WTC11 (cell line): ENCODE results near the gene AFF3. TPM values are rescaled to one million over a fixed set of nuclear protein-coding genes. Genes with fewer than 3 reads are reported as not detected.

ENCODE experiments used
- ATAC-seq: fragments of 200-7000 bp; cut with Tn5 transposase; 2 replicates; pipeline ENCODE4 v1.10.0; 2021; ENCODE audit warnings: mild to moderate bottlenecking, moderate library complexity
- CTCF ChIA-PET: fragments of 300-600 bp; sonication (Branson Sonifier 250); formaldehyde crosslinking; loops from one replicate; lab custom pipeline; 2021; ENCODE audit warnings: antibody characterized with exemption; lab: Charles Lee
- POLR2A ChIA-PET: fragments of 350-600 bp; sonication (Branson Sonifier 250); formaldehyde crosslinking; loops from one replicate; lab custom pipeline; 2021; ENCODE audit warnings: antibody characterized with exemption; lab: Charles Lee
- DNase-seq: peaks from one replicate; pipeline ENCODE4 v3.0.0; 2021; ENCODE audit warnings: low spot score
- H3K27ac Mint-ChIP-seq: 2 replicates; pipeline ENCODE4 v1.8.0; 2021; ENCODE audit warnings: mixed read lengths
- H3K27me3 Mint-ChIP-seq: 2 replicates; pipeline ENCODE4 v1.8.0; 2021; ENCODE audit warnings: low read depth, mild to moderate bottlenecking, moderate library complexity, mixed read lengths
- H3K36me3 Mint-ChIP-seq: 2 replicates; pipeline ENCODE4 v1.8.0; 2021; ENCODE audit warnings: mixed read lengths
- H3K4me1 Mint-ChIP-seq: 2 replicates; pipeline ENCODE4 v1.8.0; 2022; ENCODE audit warnings: mixed read lengths
- H3K4me3 Mint-ChIP-seq: 2 replicates; pipeline ENCODE4 v1.8.0; 2021; ENCODE audit warnings: mild to moderate bottlenecking, moderate library complexity, mixed read lengths
- H3K9me3 Mint-ChIP-seq: 2 replicates; pipeline ENCODE4 v1.8.0; 2021; ENCODE audit warnings: mixed read lengths
- ATF6 ChIP-seq: sonication (generic); formaldehyde crosslinking; IDR thresholded peaks from 2 replicates; pipeline ENCODE4 v1.8.1; 2023; ENCODE audit warnings: mild to moderate bottlenecking, missing genetic modification reagents
- CREB1 ChIP-seq: sonication (generic); formaldehyde crosslinking; IDR thresholded peaks from 2 replicates; pipeline ENCODE4 v1.8.0; 2023; ENCODE audit warnings: mild to moderate bottlenecking, missing genetic modification reagents
- E2F1 ChIP-seq: sonication (generic); formaldehyde crosslinking; IDR thresholded peaks from 2 replicates; pipeline ENCODE4 v1.8.0; 2022; ENCODE audit warnings: mild to moderate bottlenecking, missing genetic modification reagents
- E2F4 ChIP-seq: sonication (generic); formaldehyde crosslinking; IDR thresholded peaks from 2 replicates; pipeline ENCODE4 v1.8.1; 2022; ENCODE audit warnings: low read depth, mild to moderate bottlenecking, moderate library complexity, missing genetic modification reagents, borderline replicate concordance
- FOXJ3 ChIP-seq: sonication (generic); formaldehyde crosslinking; IDR thresholded peaks from 2 replicates; pipeline ENCODE4 v1.9.0; 2021; ENCODE audit warnings: missing genetic modification reagents, mild to moderate bottlenecking, borderline replicate concordance
- GABPB1 ChIP-seq: sonication (generic); formaldehyde crosslinking; IDR thresholded peaks from 2 replicates; pipeline ENCODE4 v1.8.1; 2023; ENCODE audit warnings: mild to moderate bottlenecking, missing genetic modification reagents
- HMGA2 ChIP-seq: fragments of 250-450 bp; sonication (Bioruptor Pico); IDR thresholded peaks from 2 replicates; pipeline ENCODE4 v1.4.0; 2021; ENCODE audit warnings: mild to moderate bottlenecking, moderate library complexity
- JAZF1 ChIP-seq: fragments of 250-450 bp; sonication (Bioruptor Pico); IDR thresholded peaks from 2 replicates; pipeline ENCODE4 v1.9.0; 2021; ENCODE audit warnings: moderate library complexity, mild to moderate bottlenecking, inconsistent platforms
- KAT7 ChIP-seq: sonication (generic); formaldehyde crosslinking; IDR thresholded peaks from 2 replicates; pipeline ENCODE4 v1.8.1; 2023; ENCODE audit warnings: missing genetic modification reagents, mild to moderate bottlenecking, borderline replicate concordance
- NFATC4 ChIP-seq: fragments of 250-450 bp; sonication (Bioruptor Pico); IDR thresholded peaks from 2 replicates; pipeline ENCODE4 v1.9.0; 2021; ENCODE audit warnings: mild to moderate bottlenecking
- NFE2L1 ChIP-seq: sonication (generic); formaldehyde crosslinking; IDR thresholded peaks from 2 replicates; pipeline ENCODE4 v1.8.1; 2023; ENCODE audit warnings: missing genetic modification reagents
- PRDM15 ChIP-seq: sonication (generic); formaldehyde crosslinking; IDR thresholded peaks from 2 replicates; pipeline ENCODE4 v1.8.0; 2022; ENCODE audit warnings: missing genetic modification reagents
- SMAD4 ChIP-seq: sonication (generic); formaldehyde crosslinking; IDR thresholded peaks from 2 replicates; pipeline ENCODE4 v1.8.0; 2022; ENCODE audit warnings: mild to moderate bottlenecking, missing genetic modification reagents
- SP1 ChIP-seq: sonication (generic); formaldehyde crosslinking; conservative IDR thresholded peaks from 2 replicates; pipeline ENCODE4 v1.8.1; 2022; ENCODE audit warnings: missing genetic modification reagents
- ZNF219 ChIP-seq: sonication (generic); formaldehyde crosslinking; IDR thresholded peaks from 2 replicates; pipeline ENCODE4 v1.8.0; 2023; ENCODE audit warnings: missing genetic modification reagents, mild to moderate bottlenecking, borderline replicate concordance
- ZNF281 ChIP-seq: sonication (generic); formaldehyde crosslinking; IDR thresholded peaks from 2 replicates; pipeline ENCODE4 v1.8.0; 2023; ENCODE audit warnings: mild to moderate bottlenecking, missing genetic modification reagents
- ZNF423 ChIP-seq: fragments of 250-450 bp; sonication (Bioruptor Pico); IDR thresholded peaks from 2 replicates; pipeline ENCODE4 v2.1.2; 2022; ENCODE audit warnings: mild to moderate bottlenecking, moderate library complexity
- ZNF671 ChIP-seq: fragments of 250-450 bp; sonication (Bioruptor Pico); IDR thresholded peaks from 2 replicates; pipeline ENCODE4 v1.8.0; 2021; ENCODE audit warnings: mild to moderate bottlenecking
- total RNA-seq: library from RNA; stranded (reverse); gene quantifications from 3 replicates; pipeline ENCODE4 v1.2.3, GENCODE V29; 2021
- TF ChIP-seq, protein P1 (sequence below): sonication (generic); formaldehyde crosslinking; conservative IDR thresholded peaks from 2 replicates; pipeline ENCODE4 v1.8.1; 2022; ENCODE audit warnings: mild to moderate bottlenecking, missing genetic modification reagents
- TF ChIP-seq, protein P2 (sequence below): fragments of 250-450 bp; sonication (Bioruptor Pico); IDR thresholded peaks from 2 replicates; pipeline ENCODE4 v1.9.0; 2021; ENCODE audit warnings: mild to moderate bottlenecking
- TF ChIP-seq, protein P3 (sequence below): sonication (generic); formaldehyde crosslinking; IDR thresholded peaks from 2 replicates; pipeline ENCODE4 v1.8.0; 2023; ENCODE audit warnings: missing genetic modification reagents
- TF ChIP-seq, protein P4 (sequence below): sonication (generic); formaldehyde crosslinking; IDR thresholded peaks from 2 replicates; pipeline ENCODE4 v1.8.1; 2022; ENCODE audit warnings: low read depth, missing genetic modification reagents, borderline replicate concordance

Gene AFF3
- total RNA-seq, 1 experiment from 2014 or later = 1.2 TPM

GRCh38 chr2:99520813-99521212 is 621.6 kb downstream of the AFF3 start (continued):
- TF ChIP-seq ZNF423 (CRISPR knock-in tag) = no peak
- TF ChIP-seq, protein P1, sequence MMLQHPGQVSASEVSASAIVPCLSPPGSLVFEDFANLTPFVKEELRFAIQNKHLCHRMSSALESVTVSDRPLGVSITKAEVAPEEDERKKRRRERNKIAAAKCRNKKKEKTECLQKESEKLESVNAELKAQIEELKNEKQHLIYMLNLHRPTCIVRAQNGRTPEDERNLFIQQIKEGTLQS = no peak
- no peak for TF ChIP-seq E2F4
- TF ChIP-seq HMGA2 (CRISPR knock-in tag) = no peak
- no peak for TF ChIP-seq ZNF219
- no peak for TF ChIP-seq FOXJ3 (CRISPR knock-in tag)
- TF ChIP-seq SMAD4 (CRISPR knock-in tag) = no peak

DNA sequence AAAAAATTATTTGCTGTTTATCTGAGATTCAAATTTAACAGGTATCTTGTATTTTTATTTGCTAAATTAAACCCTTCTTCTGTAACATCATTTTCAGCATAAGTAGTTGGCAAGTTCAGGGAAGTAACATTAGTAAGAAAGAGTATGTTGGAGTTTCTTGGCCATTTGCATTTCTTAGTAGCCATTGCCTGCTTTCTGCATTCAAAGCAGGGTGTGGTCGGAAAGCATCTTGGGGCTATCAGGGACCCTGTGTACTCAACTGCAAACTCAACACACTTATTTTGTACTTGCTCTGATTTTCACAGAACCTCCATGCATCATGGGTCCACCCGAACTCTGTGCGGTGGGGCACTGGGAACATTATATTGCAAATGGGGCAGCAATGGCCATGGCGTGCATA is 622.2 kb downstream of the AFF3 start:
- CTCF ChIA-PET = no interaction called here
- Mint-ChIP-seq H3K4me3 (no peak overlapping the region), H3K9me3 (peaks cover 18% of the 10 kb centered on the region), H3K36me3 (peaks cover 6% of the 10 kb centered on the region), H3K27ac (no peak overlapping the region), H3K27me3 (peaks cover 3% of the 10 kb centered on the region; the same call in 1 of the 2 replicates), H3K4me1 (no peaks in the 10 kb centered on the region)
- ATAC-seq (no peak), DNase-seq (no peak)
- POLR2A ChIA-PET = no interaction called here
- TF ChIP-seq NFATC4 (CRISPR knock-in tag) (no peak), CREB1 (CRISPR knock-in tag) (no peak), ATF6 (CRISPR knock-in tag) (no peak), GABPB1 (CRISPR knock-in tag) (no peak), ZNF281 (CRISPR knock-in tag) (no peak), ZNF671 (CRISPR knock-in tag) (no peak), SP1 (CRISPR knock-in tag) (no peak), PRDM15 (no peak), KAT7 (no peak), NFE2L1 (CRISPR knock-in tag) (no peak), E2F1 (CRISPR knock-in tag) (no peak), JAZF1 (CRISPR knock-in tag) (no peak)
- TF ChIP-seq, protein P2, sequence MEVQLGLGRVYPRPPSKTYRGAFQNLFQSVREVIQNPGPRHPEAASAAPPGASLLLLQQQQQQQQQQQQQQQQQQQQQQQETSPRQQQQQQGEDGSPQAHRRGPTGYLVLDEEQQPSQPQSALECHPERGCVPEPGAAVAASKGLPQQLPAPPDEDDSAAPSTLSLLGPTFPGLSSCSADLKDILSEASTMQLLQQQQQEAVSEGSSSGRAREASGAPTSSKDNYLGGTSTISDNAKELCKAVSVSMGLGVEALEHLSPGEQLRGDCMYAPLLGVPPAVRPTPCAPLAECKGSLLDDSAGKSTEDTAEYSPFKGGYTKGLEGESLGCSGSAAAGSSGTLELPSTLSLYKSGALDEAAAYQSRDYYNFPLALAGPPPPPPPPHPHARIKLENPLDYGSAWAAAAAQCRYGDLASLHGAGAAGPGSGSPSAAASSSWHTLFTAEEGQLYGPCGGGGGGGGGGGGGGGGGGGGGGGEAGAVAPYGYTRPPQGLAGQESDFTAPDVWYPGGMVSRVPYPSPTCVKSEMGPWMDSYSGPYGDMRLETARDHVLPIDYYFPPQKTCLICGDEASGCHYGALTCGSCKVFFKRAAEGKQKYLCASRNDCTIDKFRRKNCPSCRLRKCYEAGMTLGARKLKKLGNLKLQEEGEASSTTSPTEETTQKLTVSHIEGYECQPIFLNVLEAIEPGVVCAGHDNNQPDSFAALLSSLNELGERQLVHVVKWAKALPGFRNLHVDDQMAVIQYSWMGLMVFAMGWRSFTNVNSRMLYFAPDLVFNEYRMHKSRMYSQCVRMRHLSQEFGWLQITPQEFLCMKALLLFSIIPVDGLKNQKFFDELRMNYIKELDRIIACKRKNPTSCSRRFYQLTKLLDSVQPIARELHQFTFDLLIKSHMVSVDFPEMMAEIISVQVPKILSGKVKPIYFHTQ = no peak
- TF ChIP-seq, protein P3, sequence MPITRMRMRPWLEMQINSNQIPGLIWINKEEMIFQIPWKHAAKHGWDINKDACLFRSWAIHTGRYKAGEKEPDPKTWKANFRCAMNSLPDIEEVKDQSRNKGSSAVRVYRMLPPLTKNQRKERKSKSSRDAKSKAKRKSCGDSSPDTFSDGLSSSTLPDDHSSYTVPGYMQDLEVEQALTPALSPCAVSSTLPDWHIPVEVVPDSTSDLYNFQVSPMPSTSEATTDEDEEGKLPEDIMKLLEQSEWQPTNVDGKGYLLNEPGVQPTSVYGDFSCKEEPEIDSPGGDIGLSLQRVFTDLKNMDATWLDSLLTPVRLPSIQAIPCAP (CRISPR knock-in tag) = no peak
- TF ChIP-seq, protein P4, sequence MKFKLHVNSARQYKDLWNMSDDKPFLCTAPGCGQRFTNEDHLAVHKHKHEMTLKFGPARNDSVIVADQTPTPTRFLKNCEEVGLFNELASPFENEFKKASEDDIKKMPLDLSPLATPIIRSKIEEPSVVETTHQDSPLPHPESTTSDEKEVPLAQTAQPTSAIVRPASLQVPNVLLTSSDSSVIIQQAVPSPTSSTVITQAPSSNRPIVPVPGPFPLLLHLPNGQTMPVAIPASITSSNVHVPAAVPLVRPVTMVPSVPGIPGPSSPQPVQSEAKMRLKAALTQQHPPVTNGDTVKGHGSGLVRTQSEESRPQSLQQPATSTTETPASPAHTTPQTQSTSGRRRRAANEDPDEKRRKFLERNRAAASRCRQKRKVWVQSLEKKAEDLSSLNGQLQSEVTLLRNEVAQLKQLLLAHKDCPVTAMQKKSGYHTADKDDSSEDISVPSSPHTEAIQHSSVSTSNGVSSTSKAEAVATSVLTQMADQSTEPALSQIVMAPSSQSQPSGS (CRISPR knock-in tag) = no peak
